HUES64 (cell line): ENCODE measurements around the gene IL1RAPL1.

Experiments used
- H3K27ac ChIP-seq: 2 replicates; pipeline ENCODE4 v1.7.0; 2013; ENCODE audit warnings: low read depth, low read length, inconsistent platforms
- H3K27me3 ChIP-seq: 2 replicates; pipeline ENCODE4 v1.6.1; 2013; ENCODE audit warnings: mild to moderate bottlenecking, low read length; ENCODE audit not compliant: insufficient read depth
- H3K36me3 ChIP-seq: 2 replicates; pipeline ENCODE4 v1.6.1; 2013; ENCODE audit warnings: mild to moderate bottlenecking, low read length; ENCODE audit not compliant: insufficient read depth
- H3K4me1 ChIP-seq: 2 replicates; pipeline ENCODE4 v1.6.1; 2013; ENCODE audit warnings: mild to moderate bottlenecking, low read length, moderate library complexity; ENCODE audit not compliant: insufficient read depth
- H3K4me3 ChIP-seq: 2 replicates; pipeline ENCODE4 v1.5.1; 2013; ENCODE audit warnings: mild to moderate bottlenecking, low read length, moderate library complexity
- H3K9ac ChIP-seq: 2 replicates; pipeline ENCODE4 v1.6.1; 2013; ENCODE audit warnings: mild to moderate bottlenecking, low read depth, low read length
- H3K9me3 ChIP-seq: 2 replicates; pipeline ENCODE4 v1.6.1; 2013; ENCODE audit warnings: low read depth, low read length; ENCODE audit not compliant: insufficient read depth
- whole genome bisulfite sequencing: fragments of 150-250, 120-280 bp; methylation state at CpG from one replicate; pipeline ENCODE4 v1.1.7; 2013; ENCODE audit warnings: missing lambda C conversion rate; 5-methylcytosine and 5-hydroxymethylcytosine counted together

Gene IL1RAPL1

GRCh38 chrX:29872831-29873230 lies 1285.6 kb downstream of the IL1RAPL1 start:
- no peaks in the 10 kb centered on the region for H3K27me3 ChIP-seq
- no CpG with 5 or more reads among the region's 2 CpGs for WGBS
- no peaks in the 10 kb centered on the region for H3K4me1 ChIP-seq
- H3K9me3 ChIP-seq, result no peaks in the 10 kb centered on the region
- no peak overlapping the region for H3K4me3 ChIP-seq
- H3K36me3 ChIP-seq, result no peaks in the 10 kb centered on the region
- no peak overlapping the region for H3K27ac ChIP-seq
- H3K9ac ChIP-seq, result no peak overlapping the region

- Histone ChIP-seq H3K27me3 (no peaks in the 10 kb centered on the region), H3K4me3 (no peak overlapping the region), H3K36me3 (no peaks in the 10 kb centered on the region), H3K4me1 (no peaks in the 10 kb centered on the region), H3K27ac (no peak overlapping the region), H3K9ac (no peak overlapping the region), H3K9me3 (no peaks in the 10 kb centered on the region)
- WGBS, result 91% methylated on average over 3 of the region's 4 CpGs
These were observed 1289.5 kb downstream of the IL1RAPL1 start for GRCh38 chrX:29876733-29877132.

- Histone ChIP-seq H3K36me3 (no peaks in the 10 kb centered on the region), H3K9ac (no peak overlapping the region), H3K4me3 (no peak overlapping the region), H3K27me3 (no peaks in the 10 kb centered on the region), H3K9me3 (no peaks in the 10 kb centered on the region), H3K27ac (no peak overlapping the region), H3K4me1 (no peaks in the 10 kb centered on the region)
- 92% methylated on average over 2 of the region's 3 CpGs for WGBS
These were observed 1293.7 kb downstream of the IL1RAPL1 start for GRCh38 chrX:29880977-29881376.

GRCh38 chrX:29890004-29890403 lies 1302.8 kb downstream of the IL1RAPL1 start:
- Histone ChIP-seq H3K4me3 (no peak overlapping the region), H3K4me1 (no peaks in the 10 kb centered on the region), H3K9ac (no peak overlapping the region), H3K27ac (no peak overlapping the region), H3K9me3 (no peaks in the 10 kb centered on the region), H3K27me3 (no peaks in the 10 kb centered on the region), H3K36me3 (no peaks in the 10 kb centered on the region)
- WGBS, result 88% methylated on average over 2 of the region's 2 CpGs

DNA sequence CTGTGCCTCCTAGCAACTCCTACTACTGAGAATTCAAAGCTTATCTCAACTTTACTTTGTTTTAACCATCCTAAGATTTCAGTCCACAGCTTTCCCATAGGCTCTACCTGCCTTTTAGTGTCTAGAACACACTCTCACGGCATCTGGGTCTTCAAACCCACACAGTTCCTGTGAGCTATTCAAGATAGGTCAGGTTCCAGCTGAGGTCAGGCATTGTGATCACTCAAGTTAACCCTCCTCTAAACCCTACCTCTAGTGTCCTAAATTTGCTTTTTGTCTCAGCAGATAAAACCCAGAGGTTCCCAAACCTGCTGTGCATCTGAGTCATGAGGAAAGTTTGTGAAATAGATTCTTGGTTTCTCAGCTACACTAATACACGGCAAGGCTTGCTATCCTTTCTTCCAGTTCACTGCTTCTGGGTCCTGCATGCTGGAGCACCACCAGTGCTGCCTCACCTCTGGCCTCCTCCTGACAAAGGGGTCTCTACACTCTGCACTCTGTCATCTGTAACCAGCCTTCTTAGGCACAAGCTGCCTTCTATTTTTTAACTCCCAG lies 1303.5 kb downstream of the IL1RAPL1 start:
- H3K4me3 ChIP-seq, result no peak overlapping the region
- H3K4me1 ChIP-seq, result no peaks in the 10 kb centered on the region
- no peak overlapping the region for H3K9ac ChIP-seq
- WGBS, result 88% methylated on average over 2 of the region's 2 CpGs
- no peaks in the 10 kb centered on the region for H3K27me3 ChIP-seq
- H3K27ac ChIP-seq, result no peak overlapping the region
- H3K9me3 ChIP-seq, result no peaks in the 10 kb centered on the region
- no peaks in the 10 kb centered on the region for H3K36me3 ChIP-seq

DNA sequence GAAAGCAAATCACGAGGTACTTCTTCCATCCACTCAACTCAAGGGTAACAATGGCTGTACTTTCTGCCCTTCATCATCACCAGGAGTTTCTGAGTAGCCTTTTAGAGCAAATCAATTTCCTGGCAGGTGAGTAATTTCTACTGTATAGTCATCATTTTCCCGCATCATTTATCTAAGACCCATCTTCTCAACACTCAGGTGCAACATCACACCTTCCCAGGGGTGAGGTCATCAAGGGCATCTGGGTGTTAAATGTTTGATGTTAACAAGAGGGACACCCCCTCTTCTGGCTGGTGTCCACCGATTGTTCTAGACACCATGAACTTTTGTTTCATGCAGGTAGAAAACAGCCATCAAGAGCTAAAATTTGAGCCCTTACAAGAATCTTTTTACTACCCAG lies 1314.8 kb downstream of the IL1RAPL1 start:
- WGBS, result 91% methylated on average over 3 of the region's 3 CpGs
- no peaks in the 10 kb centered on the region for H3K4me1 ChIP-seq
- no peaks in the 10 kb centered on the region for H3K27me3 ChIP-seq
- no peak overlapping the region for H3K27ac ChIP-seq
- H3K4me3 ChIP-seq, result no peak overlapping the region
- no peaks in the 10 kb centered on the region for H3K9me3 ChIP-seq
- H3K9ac ChIP-seq, result no peak overlapping the region
- H3K36me3 ChIP-seq, result no peaks in the 10 kb centered on the region

GRCh38 chrX:29903360-29903759 lies 1316.1 kb downstream of the IL1RAPL1 start:
- Histone ChIP-seq H3K27ac (no peak overlapping the region), H3K9ac (no peak overlapping the region), H3K36me3 (no peaks in the 10 kb centered on the region), H3K4me3 (no peak overlapping the region), H3K4me1 (no peaks in the 10 kb centered on the region), H3K9me3 (no peaks in the 10 kb centered on the region), H3K27me3 (no peaks in the 10 kb centered on the region)

GRCh38 chrX:29911673-29912072 lies 1324.4 kb downstream of the IL1RAPL1 start:
- H3K4me3 ChIP-seq, result no peak overlapping the region
- no peak overlapping the region for H3K27ac ChIP-seq
- H3K36me3 ChIP-seq, result no peaks in the 10 kb centered on the region
- H3K4me1 ChIP-seq, result no peaks in the 10 kb centered on the region
- no peak overlapping the region for H3K9ac ChIP-seq
- 0 out of 2 replicates have a peak, but pooled peaks cover 3% of the 10 kb centered on the region for H3K9me3 ChIP-seq
- H3K27me3 ChIP-seq, result no peaks in the 10 kb centered on the region
- no CpG with 5 or more reads among the region's 4 CpGs for WGBS

- H3K27ac ChIP-seq, result no peak overlapping the region
- WGBS, result 89% methylated on average over 5 of the region's 6 CpGs
- no peak overlapping the region for H3K4me3 ChIP-seq
- H3K9ac ChIP-seq, result no peak overlapping the region
- H3K9me3 ChIP-seq, result 0 out of 2 replicates have a peak, but pooled peaks cover 3% of the 10 kb centered on the region
- H3K27me3 ChIP-seq, result no peaks in the 10 kb centered on the region
- H3K4me1 ChIP-seq, result no peaks in the 10 kb centered on the region
- no peaks in the 10 kb centered on the region for H3K36me3 ChIP-seq
These were observed 1326.4 kb downstream of the IL1RAPL1 start for GRCh38 chrX:29913647-29914046.

GRCh38 chrX:29922607-29923006 lies 1335.4 kb downstream of the IL1RAPL1 start:
- no peaks in the 10 kb centered on the region for H3K36me3 ChIP-seq
- H3K4me1 ChIP-seq, result peaks cover 27% of the 10 kb centered on the region
- no peak overlapping the region for H3K4me3 ChIP-seq
- no peaks in the 10 kb centered on the region for H3K27me3 ChIP-seq
- no peak overlapping the region for H3K27ac ChIP-seq
- no peak overlapping the region for H3K9ac ChIP-seq
- WGBS, result no CpG with 5 or more reads among the region's 1 CpG
- no peaks in the 10 kb centered on the region for H3K9me3 ChIP-seq

DNA sequence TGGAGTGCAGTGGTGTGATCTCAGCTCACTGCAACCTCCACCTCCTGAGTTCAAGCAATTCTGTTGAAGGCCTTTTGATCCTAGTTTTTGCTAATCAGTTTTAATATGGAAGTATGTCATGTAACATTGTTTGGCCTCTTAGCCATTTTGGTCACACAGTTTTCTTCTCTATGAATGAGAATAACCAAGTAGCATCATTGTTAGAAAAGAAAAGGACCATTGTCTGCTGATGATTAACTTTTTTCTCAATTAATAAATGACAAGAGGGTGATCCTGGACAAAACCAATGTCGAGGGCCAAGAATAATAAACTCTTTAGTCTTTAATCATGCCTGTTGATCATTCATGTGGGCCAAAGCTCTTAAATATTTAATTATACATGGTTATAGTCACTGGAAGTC lies 1338.8 kb downstream of the IL1RAPL1 start:
- H3K4me3 ChIP-seq, result no peak overlapping the region
- H3K27ac ChIP-seq, result no peak overlapping the region
- no peak overlapping the region for H3K9ac ChIP-seq
- no peaks in the 10 kb centered on the region for H3K9me3 ChIP-seq
- WGBS, result no CpG with 5 or more reads among the region's 1 CpG
- peaks cover 16% of the 10 kb centered on the region for H3K4me1 ChIP-seq
- H3K36me3 ChIP-seq, result no peaks in the 10 kb centered on the region
- no peaks in the 10 kb centered on the region for H3K27me3 ChIP-seq

DNA sequence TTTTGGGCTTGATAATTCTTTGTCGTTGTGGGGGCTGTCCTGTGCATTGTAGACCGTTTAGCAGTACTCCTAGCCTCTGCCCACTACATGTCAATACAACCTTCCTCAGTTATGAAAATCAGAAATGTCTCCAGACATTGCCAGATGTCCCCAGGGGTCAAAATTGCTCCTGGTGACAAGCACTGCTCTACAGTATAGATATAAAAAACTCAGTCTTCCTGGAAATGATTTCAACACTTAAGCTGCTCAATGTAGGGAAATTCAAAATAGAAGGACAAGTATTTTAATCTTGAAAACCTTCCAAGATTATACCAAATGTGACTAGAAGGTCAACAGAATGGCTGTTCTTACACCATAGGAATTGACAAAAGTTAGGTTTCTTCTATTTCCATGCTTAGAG lies 1339.4 kb downstream of the IL1RAPL1 start:
- Histone ChIP-seq H3K9ac (no peak overlapping the region), H3K36me3 (no peaks in the 10 kb centered on the region), H3K4me1 (peaks cover 10% of the 10 kb centered on the region), H3K4me3 (no peak overlapping the region), H3K9me3 (no peaks in the 10 kb centered on the region), H3K27ac (no peak overlapping the region), H3K27me3 (no peaks in the 10 kb centered on the region)
- 100% methylated on average over 2 of the region's 2 CpGs for WGBS
